ENCODE results near the gene OR9Q1. TPM values are rescaled to one million over a fixed set of nuclear protein-coding genes. Genes with fewer than 3 reads are reported as not detected.
A peak's percentile ranks its signal among the peaks of the same experiment; 100 is the strongest.

The OR9Q1 gene
- total RNA-seq, 1 experiment from 2014 or later = not detected

DNA sequence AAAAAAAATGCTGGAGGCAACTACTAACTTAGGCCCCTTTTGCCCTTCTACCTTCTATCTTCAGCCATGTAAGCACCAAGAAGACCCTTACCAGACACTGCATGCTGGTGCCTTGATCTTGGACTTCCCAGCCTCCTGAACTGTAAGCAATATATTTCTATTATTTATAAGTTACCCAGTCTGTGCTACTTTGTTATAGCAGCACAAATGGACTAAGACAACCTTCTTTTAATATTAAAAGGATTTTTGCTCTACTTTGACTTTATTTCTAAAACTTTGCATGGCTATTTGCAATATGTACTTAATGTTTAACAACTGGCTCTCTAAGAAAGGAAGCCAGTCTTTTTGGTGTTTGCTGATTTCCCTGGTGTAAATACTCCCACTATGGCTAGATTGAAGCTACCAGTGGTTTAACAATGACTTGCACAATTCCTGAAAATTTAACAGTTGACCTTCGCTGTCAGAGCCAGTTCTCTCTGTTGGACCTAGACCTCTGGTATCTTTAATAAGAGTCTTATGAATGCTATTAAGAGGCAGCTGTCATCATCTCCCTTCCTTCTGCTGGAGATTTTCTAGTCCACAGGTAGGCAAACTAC, 32.2 kb downstream of the OR9Q1 start:
- Histone ChIP-seq H3K9me3 (ENCODE audit: low read length) (no peaks in the 10 kb centered on the region), H4K20me1 (ENCODE audit: low read length) (no peaks in the 10 kb centered on the region), H3K79me2 (ENCODE audit: low read length) (no peaks in the 10 kb centered on the region), H3K4me2 (ENCODE audit: low read length) (no peak overlapping the region), H3K36me3 (ENCODE audit: low read depth, low read length) (no peaks in the 10 kb centered on the region), H3K9me2 (replicated peaks; ENCODE audit: low read length) (no peaks in the 10 kb centered on the region), H3K27me3 (ENCODE audit: low read length) (no peaks in the 10 kb centered on the region), H3K9ac (ENCODE audit: low read length) (no peak overlapping the region), H3K4me1 (ENCODE audit: insufficient read depth, low read length) (peaks cover 9% of the 10 kb centered on the region), H3K27ac (ENCODE audit: low read length) (no peak overlapping the region), H3F3A (ENCODE audit: low read length, unreplicated experiment) (no peaks in the 10 kb centered on the region), H3K4me3 (ENCODE audit: low read length) (no peak overlapping the region), H2AFZ (ENCODE audit: low read length) (no peak overlapping the region)
- no TSS peak for BruUV-seq (replicated peaks)
- intact Hi-C loops (cut with micrococcal nuclease) = no loop called here
- ATAC-seq (no peak), DNase-seq (no peak)
- ChIA-PET CTCF (no interaction called here), POLR2A (ENCODE audit: unreplicated experiment) (no interaction called here)
- TF ChIP-seq, protein P1, sequence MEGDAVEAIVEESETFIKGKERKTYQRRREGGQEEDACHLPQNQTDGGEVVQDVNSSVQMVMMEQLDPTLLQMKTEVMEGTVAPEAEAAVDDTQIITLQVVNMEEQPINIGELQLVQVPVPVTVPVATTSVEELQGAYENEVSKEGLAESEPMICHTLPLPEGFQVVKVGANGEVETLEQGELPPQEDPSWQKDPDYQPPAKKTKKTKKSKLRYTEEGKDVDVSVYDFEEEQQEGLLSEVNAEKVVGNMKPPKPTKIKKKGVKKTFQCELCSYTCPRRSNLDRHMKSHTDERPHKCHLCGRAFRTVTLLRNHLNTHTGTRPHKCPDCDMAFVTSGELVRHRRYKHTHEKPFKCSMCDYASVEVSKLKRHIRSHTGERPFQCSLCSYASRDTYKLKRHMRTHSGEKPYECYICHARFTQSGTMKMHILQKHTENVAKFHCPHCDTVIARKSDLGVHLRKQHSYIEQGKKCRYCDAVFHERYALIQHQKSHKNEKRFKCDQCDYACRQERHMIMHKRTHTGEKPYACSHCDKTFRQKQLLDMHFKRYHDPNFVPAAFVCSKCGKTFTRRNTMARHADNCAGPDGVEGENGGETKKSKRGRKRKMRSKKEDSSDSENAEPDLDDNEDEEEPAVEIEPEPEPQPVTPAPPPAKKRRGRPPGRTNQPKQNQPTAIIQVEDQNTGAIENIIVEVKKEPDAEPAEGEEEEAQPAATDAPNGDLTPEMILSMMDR (conservative IDR thresholded peaks at IDR 0.05; ENCODE audit: low read depth, low read length) = no peak
- no peak for TF ChIP-seq EZH2phosphoT487 (IDR thresholded peaks at IDR 0.05; ENCODE audit: borderline replicate concordance, low read length)
- no peak for TF ChIP-seq EZH2 (IDR thresholded peaks at IDR 0.05; ENCODE audit: low read length, unreplicated experiment)

DNA sequence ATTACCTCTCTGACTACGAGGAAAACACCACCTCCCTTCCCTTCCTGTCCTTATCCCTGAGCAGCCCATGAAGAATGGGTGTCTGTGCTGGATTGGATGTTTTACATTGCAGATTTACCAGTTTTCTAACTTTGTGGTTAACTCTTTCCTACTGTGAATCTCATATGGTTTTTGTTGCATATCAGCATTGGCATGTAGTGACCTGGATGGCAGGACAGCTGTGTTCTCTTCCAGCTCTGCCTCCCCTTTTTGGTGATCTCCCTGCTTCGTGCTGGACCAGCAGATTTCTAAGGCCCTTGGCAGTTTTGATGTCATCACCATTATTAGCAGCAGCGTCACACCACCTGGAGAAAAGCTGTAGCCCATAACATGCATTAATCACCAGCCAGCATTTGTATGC, 33.8 kb downstream of the OR9Q1 start:
- H3K27ac ChIP-seq (ENCODE audit: low read length) = no peak overlapping the region
- BruUV-seq (replicated peaks) = no TSS peak
- no peaks in the 10 kb centered on the region for H3K36me3 ChIP-seq (ENCODE audit: low read depth, low read length)
- no peaks in the 10 kb centered on the region for H3K9me3 ChIP-seq (ENCODE audit: low read length)
- H3K9ac ChIP-seq (ENCODE audit: low read length) = no peak overlapping the region
- no peak for DNase-seq
- H3K9me2 ChIP-seq (replicated peaks; ENCODE audit: low read length) = no peaks in the 10 kb centered on the region
- H3K4me2 ChIP-seq (ENCODE audit: low read length) = no peak overlapping the region
- no peaks in the 10 kb centered on the region for H3K27me3 ChIP-seq (ENCODE audit: low read length)
- CTCF ChIA-PET = no interaction called here
- intact Hi-C loops (cut with micrococcal nuclease) = no loop called here
- H3K4me1 ChIP-seq (ENCODE audit: insufficient read depth, low read length) = peaks cover 22% of the 10 kb centered on the region
- no peaks in the 10 kb centered on the region for H3K79me2 ChIP-seq (ENCODE audit: low read length)
- H3K4me3 ChIP-seq (ENCODE audit: low read length) = no peak overlapping the region
- POLR2A ChIA-PET (ENCODE audit: unreplicated experiment) = no interaction called here
- H2AFZ ChIP-seq (ENCODE audit: low read length) = no peak overlapping the region
- ATAC-seq = no peak
- H4K20me1 ChIP-seq (ENCODE audit: low read length) = no peaks in the 10 kb centered on the region
- H3F3A ChIP-seq (ENCODE audit: low read length, unreplicated experiment) = no peaks in the 10 kb centered on the region
- TF ChIP-seq EZH2 (IDR thresholded peaks at IDR 0.05; ENCODE audit: low read length, unreplicated experiment) (no peak), EZH2phosphoT487 (IDR thresholded peaks at IDR 0.05; ENCODE audit: borderline replicate concordance, low read length) (no peak)
- TF ChIP-seq, protein P1 (conservative IDR thresholded peaks at IDR 0.05; ENCODE audit: low read depth, low read length) = no peak

DNA sequence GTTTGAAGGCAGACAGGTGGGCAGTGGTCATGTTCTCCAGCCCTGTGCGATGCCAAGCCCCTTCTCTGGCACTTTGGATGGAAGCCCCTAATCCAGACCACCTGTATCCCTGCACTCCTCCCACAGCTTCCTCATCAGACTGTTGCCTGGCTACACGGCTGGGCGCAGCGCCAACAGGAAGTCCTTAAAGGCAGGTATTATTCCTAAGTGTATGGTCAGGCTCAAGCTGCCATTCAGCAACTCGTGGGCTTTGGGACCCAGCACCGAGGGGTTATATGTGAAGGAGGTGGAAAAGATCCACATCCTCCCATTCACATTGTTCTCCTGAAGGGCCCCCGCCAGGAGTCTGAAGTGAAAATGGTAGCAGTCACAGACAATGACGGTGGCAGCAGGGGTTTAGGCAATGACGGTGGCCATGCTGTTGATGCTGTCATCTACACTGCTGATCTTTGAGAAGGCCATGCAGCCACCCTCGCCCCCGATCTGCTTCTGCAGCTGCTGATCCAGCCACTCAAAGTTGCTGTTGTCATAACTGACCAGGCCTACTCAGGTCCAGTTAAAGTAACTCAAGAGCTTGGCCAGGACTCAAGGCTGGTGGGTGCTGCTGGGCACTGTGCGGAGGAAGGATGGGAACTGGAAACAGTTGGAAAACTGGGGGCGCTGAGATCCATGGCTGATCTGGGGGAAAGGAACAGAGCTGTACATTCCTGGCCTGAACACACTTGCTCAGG, 34.8 kb downstream of the OR9Q1 start:
- no peaks in the 10 kb centered on the region for H3K9me2 ChIP-seq (replicated peaks; ENCODE audit: low read length)
- CTCF ChIA-PET = no interaction called here
- no peak overlapping the region for H3K9ac ChIP-seq (ENCODE audit: low read length)
- H3K9me3 ChIP-seq (ENCODE audit: low read length) = no peaks in the 10 kb centered on the region
- no TSS peak for BruUV-seq (replicated peaks)
- no peaks in the 10 kb centered on the region for H3F3A ChIP-seq (ENCODE audit: low read length, unreplicated experiment)
- H3K4me3 ChIP-seq (ENCODE audit: low read length) = no peak overlapping the region
- H2AFZ ChIP-seq (ENCODE audit: low read length) = peak overlapping the region; percentile 35; the same call in 1 of the 2 replicates
- H3K4me2 ChIP-seq (ENCODE audit: low read length) = peak overlapping the region; percentile 15; the same call in 1 of the 2 replicates
- peak; percentile 27 for DNase-seq
- H3K36me3 ChIP-seq (ENCODE audit: low read depth, low read length) = no peaks in the 10 kb centered on the region
- no peak for ATAC-seq
- peaks cover 22% of the 10 kb centered on the region for H3K4me1 ChIP-seq (ENCODE audit: insufficient read depth, low read length)
- H3K27ac ChIP-seq (ENCODE audit: low read length) = no peak overlapping the region
- POLR2A ChIA-PET (ENCODE audit: unreplicated experiment) = no interaction called here
- no peak for TF ChIP-seq EZH2phosphoT487 (IDR thresholded peaks at IDR 0.05; ENCODE audit: borderline replicate concordance, low read length)
- TF ChIP-seq, protein P1 (conservative IDR thresholded peaks at IDR 0.05; ENCODE audit: low read depth, low read length) = no peak
- TF ChIP-seq EZH2 (IDR thresholded peaks at IDR 0.05; ENCODE audit: low read length, unreplicated experiment) = no peak
- no peaks in the 10 kb centered on the region for H3K27me3 ChIP-seq (ENCODE audit: low read length)
- intact Hi-C loops (cut with micrococcal nuclease) = no loop called here
- no peaks in the 10 kb centered on the region for H4K20me1 ChIP-seq (ENCODE audit: low read length)
- H3K79me2 ChIP-seq (ENCODE audit: low read length) = no peaks in the 10 kb centered on the region
